ENCODE measurements around the gene SHROOM2.

SHROOM2 gene

DNA sequence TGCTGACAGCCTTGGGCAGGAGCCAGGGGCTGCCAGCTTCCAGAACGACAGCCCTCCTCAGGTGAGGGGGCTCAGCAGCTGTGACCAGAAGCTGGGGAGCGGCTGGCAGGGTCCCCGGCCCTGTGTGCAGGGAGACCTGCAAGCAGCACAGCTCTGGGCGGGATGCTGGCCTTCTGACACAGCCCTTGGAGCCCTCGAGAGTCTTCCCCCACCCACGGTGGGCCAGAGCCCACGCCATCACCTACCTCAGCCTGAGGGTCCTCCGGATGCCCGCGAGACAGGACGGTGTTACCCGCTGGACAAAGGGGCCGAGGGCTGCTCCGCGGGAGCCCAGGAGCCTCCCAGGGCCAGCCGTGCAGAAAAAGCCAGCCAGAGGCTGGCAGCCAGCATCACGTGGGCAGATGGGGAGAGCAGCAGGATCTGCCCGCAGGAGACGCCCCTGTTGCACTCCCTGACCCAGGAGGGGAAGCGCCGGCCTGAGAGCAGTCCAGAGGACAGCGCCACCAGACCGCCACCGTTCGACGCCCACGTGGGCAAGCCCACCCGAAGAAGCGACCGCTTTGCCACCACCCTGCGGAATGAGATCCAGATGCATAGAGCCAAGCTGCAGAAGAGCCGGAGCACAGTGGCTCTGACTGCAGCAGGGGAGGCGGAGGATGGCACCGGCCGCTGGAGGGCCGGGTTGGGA, 109.1 kb downstream of the SHROOM2 start:
- no peak for DNase-seq (ENCODE audit: low read depth)

DNA sequence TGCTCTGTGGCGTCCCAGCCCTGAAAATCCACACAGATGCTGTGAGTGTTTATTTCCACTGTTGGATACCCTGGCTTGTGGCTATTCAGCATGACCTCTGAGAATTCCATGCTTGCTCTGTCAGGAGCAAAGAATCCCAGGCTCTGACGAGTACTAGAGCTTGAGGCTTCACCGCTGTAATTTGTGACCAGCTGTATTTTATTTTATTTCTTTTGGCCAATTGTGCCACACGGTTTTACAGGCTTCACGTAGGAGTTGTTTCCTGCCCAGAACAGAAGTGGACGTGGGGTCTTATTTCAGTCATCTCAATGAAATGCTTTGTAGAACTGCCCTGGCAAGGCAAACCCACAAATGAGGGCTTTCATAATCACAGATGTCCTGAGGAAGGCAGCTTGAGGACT, 111.5 kb downstream of the SHROOM2 start:
- no peak for DNase-seq (ENCODE audit: low read depth)

DNA sequence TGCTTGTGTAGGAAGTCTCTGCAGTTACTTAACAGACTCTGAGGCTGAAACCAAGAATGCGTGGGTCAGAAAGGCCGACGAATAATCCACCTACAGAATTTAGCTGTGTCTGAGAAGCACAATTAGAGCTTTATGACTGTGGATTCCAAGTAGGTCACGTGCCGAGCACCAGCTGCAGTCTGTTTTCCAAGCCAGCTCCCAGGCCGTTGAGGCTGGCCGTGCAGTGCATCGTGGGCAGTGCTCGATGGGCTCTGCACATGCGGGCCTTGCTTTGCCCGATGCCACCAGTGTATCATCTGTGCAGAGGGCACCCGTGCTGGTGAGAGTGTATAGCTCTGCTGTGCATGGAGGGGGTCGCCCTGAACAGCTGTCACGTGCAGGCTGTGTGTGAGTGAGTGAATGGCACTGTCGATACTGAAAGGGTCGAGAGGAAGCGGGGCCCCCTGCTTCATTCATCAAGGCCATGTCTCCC, 113.4 kb downstream of the SHROOM2 start:
- DNase-seq (ENCODE audit: low read depth), result no peak

DNA sequence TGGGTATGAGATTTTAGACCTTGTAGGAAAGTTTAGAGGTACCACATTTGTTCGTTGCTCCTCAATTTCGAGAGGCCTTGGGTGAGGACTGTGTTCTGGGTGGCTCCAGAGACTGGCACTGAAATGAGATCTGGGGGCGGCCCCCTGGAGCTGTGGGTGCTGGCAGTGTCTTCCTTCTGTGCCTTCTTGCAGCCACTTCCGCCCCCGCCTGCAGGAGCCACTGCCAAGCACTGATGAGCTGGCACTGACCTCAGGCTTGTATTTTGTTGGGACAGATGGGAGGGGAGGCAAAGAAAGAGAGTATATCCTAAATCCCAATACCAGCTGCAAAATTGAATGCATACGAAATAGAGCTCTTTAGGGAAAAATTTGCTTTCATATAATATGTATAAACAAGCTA, 116.4 kb downstream of the SHROOM2 start:
- DNase-seq (ENCODE audit: low read depth), result no peak

DNA sequence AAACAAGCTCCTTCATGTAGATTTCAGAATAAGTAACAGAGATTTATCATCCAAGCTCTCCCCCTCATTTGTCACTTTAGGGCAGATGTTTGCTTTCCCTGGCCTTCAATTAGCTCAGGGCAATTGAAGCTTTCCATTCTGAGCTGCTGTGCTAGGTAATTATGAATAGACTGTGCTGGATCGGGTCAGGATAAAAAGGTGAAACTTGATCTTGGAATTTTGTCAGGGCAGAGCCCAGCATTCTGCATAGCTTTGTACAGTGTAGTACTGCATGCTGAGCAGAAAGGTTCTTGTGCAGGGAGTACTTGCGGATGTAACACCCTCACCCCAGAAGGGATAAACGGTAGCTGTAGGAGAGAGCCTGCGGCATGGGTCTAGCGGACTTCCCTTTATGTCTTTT, 116.9 kb downstream of the SHROOM2 start:
- no peak for DNase-seq (ENCODE audit: low read depth)

DNA sequence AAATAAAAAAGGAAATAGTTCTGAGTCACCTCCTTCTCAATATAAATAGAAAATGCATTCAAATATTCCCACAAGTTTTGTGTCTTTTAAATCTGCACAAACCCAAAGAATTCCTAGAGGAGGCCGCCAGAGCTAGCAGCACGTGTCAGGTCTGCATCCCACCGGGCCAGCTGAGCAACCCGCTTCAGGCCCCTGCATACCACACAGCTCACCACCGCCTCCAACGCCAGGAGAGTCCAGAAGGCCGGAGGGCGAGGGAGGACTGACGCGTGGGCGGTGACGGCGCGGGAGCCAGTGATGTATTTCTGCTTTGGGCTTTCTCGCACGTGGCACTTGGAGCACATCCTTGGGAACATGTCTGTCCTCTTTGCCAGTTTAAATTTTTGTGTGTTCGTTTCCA, 119.1 kb downstream of the SHROOM2 start:
- no peak for DNase-seq (ENCODE audit: low read depth)

DNA sequence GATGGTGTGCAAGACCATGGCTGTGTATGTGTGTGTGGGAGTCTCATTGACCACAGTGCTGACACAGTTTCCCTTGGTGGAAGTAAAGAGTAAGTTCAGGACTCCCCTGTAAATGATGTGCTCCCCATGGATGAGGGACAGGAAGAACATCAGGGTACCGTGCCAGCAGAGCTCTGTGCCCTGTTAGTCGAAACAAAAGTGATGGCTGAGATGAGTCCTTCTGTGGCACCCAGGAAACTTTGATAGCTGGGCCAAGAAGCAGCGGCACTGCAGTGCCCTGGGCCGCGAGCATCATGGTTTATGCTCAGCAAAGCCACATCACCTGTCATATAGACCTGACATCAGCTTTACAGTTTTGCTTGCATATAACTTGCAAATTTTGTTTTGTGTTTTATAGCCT, 119.5 kb downstream of the SHROOM2 start:
- no peak for DNase-seq (ENCODE audit: low read depth)

DNA sequence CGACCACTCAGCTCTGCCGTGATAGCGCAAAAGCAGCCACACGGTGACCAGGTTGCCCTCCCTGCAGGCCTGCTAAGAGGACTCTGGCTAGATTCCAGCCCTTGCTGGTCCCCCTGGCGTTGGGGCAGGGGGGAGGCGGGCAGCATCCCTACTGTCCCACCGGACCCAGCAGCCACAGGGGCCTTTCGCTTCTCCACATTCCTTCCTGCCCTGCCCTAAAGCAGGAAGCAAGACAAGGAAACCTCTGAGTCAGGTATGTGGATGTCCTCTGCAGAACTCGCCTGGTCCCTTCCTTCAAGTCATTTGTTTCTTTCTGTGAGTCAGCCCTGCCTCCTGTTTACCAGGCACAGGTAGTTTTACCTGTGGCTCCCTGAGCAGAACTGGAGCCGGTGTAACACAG, 120.7 kb downstream of the SHROOM2 start:
- no peak for DNase-seq (ENCODE audit: low read depth)

DNA sequence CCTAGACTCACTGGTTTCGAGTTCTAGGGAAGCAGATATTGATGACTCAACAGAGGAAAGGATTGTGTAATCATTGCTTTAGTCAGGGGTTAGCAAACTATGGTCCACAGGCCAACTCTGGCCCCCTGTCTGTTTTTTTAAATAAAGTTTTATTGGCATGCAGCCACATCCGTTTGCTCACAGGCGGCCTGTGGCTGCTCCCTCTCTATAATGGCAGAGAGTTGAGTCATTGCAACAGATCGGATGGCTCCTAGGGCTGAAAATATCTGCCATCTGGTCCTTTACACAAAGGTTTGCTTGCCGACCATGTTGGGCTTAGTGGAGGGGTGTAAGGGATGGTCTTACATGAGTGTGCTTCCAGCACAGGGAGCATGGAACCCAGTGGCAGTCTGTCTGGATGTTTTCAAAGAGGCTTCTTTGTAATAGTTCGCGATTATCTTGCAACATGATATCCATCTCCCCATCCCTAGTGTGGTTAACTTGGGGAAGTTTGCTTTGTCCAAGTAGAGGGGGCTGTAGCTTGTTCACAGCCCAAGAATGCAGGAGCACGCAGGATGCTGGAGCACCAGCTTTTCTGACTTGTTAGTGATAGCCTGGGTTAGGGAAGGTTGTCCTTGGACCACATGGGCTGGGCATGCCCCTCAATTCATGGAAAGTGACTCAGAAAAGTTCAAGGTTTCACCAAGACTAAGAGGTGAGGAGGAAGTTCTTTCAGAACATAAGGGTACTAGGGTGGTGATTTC, 121.6 kb downstream of the SHROOM2 start:
- no peak for DNase-seq (ENCODE audit: low read depth)

DNA sequence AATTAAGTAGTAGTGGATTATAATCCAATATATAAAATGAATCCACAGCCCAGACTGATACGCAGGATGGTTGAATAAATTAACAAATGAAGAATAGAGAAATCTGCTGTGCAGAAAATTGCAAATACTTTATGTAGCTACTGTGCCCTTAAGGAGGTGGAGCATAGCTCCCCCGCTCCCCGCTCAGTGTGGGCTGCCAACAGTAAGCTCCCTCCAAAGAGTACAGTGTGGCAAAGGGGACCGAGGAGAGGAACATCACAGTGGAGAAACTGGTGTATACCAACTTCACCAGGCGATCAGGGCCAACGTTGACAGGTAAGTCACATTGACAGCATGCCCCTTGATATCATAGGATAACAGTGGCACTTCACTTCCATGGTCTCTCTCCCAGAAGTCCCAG, 123.0 kb downstream of the SHROOM2 start:
- DNase-seq (ENCODE audit: low read depth), result no peak

DNA sequence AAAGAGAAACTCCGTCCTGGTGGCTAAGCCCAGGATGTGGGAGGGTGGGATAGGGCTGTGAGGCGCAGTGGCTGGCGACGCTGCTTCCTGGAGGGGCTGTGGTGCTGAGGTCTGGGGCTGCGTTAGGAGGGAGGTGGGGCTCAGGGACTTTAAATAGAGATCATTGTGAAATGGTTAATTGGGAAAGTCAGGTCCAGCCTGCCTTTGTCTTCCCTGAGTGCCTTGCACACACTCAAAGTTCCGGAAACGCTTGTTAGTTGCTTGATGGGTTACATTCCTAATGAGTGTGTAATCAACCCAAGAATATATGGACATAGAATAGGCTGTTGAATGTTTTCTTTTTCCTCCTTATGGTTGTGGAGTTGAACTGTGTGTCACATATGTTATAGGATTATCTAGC, 125.3 kb downstream of the SHROOM2 start:
- no peak for DNase-seq (ENCODE audit: low read depth)

DNA sequence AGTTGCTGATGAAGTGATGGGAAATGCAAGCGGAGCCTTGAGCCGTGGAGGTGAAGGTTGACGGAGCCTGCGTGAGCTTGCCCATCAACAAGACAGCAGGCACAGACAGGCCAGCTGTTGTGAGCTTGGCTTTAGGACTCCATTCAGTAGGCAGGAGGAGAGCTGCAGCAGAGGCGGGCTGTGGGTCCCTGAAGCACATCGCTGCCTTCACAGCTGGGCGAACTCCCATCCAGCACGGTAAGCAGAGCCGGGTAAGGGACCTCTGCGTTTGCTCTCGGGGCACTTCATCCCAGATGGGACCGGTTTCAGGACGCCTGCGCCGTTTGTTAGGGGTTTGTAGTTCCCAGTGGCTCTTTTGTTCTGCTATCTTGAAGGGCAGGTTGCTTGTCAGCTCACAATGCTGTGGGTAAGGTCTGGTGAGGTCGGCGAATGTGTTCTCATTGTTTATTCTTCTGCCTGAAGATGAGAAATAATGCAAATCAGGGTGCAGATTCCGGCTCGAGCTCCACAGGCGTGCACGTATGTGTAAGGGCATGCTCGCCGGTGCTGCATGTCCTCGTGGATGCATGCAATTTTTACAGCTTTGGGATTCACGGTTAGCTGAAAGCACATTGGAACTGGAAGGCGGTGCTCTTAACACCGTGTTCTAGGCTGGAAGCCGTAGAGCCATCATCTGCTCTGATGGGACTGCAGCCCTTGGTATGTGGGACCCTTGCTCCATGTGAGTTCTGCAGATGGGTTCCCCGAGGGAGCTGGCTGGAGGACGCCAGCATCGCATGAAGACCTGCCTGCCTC, 126.3 kb downstream of the SHROOM2 start:
- no peak for DNase-seq (ENCODE audit: low read depth)

DNA sequence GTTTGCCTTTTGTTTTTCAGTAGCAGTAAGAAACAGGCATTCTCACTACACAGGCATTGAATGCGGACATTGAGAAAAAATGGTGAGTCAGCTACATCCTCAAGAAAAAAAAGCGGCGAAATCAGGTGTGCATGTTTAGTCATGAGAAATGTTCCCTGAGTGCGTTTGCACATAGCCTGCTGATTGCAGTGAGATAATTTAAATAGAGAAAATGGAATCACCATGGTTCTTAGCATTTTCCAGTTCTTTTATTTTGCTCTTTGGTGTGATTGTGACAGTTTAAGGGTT, 126.9 kb downstream of the SHROOM2 start:
- DNase-seq (ENCODE audit: low read depth), result no peak

DNA sequence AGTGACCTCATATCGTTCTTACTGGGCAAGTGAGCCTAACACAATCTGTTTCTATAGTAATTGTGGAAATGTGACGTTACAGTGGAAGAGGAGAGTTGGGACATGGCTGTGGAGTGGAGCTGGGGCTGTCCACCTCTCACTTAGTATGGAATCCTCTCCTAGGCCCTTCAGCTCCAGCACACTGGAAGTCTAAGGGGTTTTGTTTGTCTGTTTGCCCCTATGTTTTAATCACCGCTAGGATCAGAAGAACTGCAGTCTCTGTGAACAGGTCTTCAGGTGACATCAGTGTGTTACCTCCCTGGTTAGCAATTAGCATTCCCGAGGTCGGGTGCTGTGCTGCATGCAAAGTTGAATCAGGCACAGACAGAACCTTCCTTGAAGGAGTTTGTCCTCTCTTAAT, 131.6 kb downstream of the SHROOM2 start:
- no peak for DNase-seq (ENCODE audit: low read depth)

DNA sequence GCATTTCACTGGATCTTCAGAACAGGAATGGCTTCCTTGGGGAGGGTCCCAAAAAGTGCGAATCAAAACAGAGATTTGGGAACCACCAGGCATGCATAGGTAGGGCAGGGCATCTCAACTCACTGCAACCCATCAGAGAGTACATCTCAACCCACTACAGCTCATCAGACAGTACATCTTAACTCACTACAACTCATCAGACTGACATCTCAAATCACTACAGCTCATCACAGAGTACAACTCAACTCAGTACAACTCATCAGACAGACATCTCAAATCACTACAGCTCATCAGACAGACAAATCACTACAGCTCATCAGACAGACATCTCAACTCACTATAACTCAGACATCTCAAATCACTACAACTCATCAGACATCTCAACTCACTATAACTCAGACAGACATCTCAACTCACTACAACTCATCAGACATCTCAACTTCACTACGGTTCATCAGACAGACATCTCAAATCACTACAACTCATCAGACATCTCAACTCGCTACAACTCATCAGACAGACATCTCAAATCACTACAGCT, 133.5 kb downstream of the SHROOM2 start:
- DNase-seq (ENCODE audit: low read depth), result no peak

DNA sequence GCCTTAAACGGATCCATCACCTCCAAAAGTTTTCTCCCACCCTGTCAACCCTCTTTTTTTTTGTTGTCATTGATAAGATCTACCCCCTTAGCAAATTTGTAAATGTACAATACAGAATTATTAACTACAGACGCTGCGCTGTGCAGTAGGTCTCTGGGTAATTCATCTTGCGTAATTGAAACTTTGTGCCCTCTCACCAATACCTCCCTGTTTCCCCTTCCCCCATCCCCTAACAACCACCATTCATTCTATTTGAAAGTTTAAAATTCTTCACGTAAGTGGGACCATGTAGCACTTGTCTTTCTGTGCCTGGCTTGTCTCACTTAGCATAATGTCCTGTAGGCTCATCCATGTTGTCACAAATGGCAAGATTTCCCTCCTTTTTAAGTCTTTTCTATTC, 135.2 kb downstream of the SHROOM2 start:
- DNase-seq (ENCODE audit: low read depth), result no peak

DNA sequence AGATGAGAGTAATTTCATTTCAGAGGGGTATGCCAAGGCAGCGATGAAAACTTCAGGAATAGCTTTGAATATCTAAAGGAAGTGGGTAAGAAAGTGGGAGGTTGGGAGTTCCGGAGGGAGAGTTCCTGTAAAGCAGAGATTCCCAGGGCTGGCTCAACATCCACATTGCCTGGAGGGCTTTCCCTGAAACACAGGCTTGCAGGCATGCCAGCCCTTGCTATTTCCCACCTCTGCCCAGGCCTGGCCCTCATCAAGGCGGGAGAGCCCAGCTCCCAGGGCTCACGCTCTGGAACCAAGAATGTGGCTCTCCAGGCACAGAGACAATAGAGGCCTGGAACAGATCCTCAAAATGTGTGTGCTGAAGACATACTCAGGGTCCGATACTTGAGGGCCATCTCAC, 137.1 kb downstream of the SHROOM2 start:
- no peak for DNase-seq (ENCODE audit: low read depth)

DNA sequence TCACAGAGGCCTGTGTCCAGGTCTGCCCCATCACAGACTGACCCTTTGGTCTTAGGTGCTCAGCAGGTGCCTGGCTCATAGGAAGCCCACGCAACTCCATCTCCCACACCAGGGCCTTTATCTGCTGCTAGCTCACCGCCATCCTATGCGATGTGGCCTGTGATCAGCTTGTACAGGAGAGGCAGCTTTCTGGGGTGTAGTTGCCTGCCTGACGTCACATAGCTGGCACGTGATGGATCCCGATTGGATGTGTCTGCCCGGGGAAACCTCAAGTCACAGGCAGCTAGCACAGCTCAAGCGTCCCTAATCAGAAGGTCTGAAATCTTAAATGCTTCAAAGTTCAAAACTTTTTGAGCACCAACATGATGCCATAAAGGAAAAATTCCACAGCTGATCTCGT, 139.8 kb downstream of the SHROOM2 start:
- no peak for DNase-seq (ENCODE audit: low read depth)

DNA sequence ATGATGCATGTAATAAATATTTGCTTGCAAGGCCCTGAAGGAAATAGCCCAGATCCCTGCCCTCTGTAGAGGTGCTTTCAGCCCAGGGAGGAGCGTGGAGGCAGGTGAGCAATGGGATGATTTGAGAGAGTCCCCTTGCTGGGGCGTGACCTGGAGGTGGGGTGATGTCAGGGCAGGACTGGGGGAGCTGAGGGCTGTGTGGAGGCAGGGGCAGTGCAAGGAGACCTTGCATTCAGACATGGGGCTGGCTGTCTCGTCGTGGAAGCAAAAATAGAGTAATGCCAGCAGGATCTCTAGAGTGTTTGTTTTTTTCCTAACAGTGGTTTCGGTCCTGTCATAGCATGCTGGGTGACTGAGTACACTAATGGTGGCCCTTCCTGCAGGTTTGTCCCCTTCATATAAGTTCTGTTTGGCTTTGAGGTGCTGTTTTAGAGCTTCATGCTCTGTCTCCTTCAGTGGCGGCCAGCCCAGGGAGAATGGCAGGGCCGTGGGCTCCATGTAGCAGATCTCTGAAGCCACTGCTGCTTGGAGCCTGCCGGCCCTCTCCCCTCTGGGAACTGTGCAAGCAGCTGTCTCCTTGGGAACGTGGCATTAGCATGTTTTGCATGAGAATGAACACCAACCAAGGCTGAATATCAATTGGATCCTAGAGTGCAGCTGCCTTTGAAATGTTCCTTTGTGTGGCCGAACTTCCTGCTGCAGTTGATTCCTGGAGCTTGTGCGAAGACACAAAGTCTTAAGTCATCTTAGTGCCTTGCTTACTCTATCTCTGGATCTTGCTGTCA, 141.7 kb downstream of the SHROOM2 start:
- no peak for DNase-seq (ENCODE audit: low read depth)

DNA sequence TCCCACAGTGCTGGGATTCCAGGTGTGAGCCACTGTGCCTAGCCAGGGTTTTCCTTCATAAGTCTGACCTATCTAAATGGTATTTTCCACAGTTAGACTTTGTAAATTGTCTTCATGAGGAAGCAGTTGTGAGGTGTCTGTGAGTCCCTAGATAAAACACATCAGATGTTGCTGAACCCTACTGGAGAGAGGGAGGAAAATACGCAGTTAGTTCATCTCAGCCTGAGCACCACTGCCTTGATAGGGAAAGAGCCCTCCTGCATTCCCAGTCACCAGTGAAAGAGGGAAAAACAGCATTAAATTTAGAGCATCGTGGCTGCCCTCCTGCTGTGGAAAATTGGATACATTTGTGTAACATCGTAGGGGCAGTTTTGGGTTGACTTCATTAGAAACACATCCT, 149.2 kb downstream of the SHROOM2 start:
- DNase-seq (ENCODE audit: low read depth), result no peak

DNA sequence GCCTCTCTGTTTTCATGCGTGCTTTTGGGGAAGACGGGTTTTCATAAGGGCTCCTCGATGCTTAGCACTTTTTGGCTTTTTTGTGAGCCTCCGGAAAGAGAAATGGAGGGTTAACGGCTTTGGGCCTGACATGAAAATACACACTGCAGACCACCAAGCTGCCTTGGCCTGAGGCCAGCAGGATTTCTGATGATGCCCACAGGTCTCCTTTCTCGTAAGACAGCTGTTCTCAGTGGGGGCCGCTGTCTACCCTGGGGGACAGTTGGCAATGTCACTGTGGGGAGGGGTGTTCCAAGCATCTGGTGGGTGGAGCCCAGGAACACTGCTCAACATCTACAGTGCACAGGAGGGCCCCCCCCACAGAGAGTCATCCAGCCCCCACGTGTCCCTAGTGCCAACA, 151.5 kb downstream of the SHROOM2 start:
- no peak for DNase-seq (ENCODE audit: low read depth)

DNA sequence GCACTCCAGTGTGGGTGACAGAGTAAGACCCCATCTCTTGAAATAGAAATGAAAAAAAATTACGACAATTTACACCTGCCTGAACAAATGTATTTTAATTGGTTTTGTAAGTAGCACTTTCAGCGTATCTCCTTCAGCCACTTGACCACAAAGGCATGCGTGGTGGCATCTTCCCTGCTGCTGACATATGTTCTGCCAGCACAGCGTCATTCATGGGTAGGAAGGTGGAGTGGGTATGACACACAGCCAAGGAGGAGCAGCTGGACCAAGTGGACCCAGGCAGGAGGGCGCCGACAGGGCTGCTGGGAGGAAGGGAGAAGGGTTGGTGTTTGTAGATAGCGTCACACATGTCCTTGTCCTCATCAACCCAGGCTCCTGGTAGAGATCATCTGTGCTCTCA, 152.3 kb downstream of the SHROOM2 start:
- no peak for DNase-seq (ENCODE audit: low read depth)
